Measurements from ENCODE around the gene ANKRD10.
"Not testable (repeated sequence)": the region's sequence is repeated elsewhere in the genome, so short reads cannot be mapped to it uniquely, and the experiment has no call there.

Gene ANKRD10

GRCh38 chr13:110860983-110861382 is 53.9 kb downstream of the ANKRD10 start:
- no peak for FAIRE-seq

- no peak for FAIRE-seq
These were observed 57.7 kb downstream of the ANKRD10 start for GRCh38 chr13:110856942-110857835.

DNA sequence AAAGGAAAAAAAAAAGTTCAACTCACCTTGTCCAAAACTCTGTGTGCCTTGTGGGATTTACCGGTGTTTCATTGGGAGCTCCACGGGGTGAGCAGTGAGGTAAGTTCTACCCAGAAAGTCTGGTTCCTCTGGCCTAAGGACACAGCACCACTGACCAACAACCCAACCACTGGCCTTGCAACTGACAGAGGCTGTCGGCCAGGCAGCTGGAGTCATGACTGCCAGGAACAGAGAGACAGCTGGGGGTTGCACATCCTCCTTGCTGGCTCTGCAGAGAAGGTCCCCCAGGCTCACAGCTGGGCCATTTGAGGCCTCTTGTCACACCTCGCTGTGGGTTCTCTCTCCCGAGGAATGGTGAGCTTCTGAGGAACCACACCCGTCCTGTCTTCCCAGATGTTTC is 59.5 kb downstream of the ANKRD10 start:
- FAIRE-seq = no peak

DNA sequence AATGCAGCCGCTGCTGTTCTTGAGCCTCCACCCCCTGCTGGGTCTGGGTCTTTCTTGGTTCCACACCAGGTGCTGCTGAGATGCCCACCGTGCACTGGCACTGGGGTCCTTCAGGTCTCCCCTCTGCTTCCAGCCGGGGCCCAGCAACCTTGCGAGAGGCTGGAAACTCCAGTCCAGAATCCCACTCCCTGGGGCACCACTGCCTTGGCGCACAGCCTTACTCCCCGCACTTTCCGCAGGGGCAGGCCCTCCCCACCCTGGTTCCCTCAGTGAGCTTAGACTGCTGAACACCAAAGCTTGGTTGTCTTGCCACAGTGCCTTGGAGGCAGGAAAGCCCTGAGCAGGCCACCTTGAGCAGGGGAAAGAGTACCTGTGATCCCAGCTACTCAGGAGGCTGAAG is 60.0 kb downstream of the ANKRD10 start:
- FAIRE-seq = no peak

DNA sequence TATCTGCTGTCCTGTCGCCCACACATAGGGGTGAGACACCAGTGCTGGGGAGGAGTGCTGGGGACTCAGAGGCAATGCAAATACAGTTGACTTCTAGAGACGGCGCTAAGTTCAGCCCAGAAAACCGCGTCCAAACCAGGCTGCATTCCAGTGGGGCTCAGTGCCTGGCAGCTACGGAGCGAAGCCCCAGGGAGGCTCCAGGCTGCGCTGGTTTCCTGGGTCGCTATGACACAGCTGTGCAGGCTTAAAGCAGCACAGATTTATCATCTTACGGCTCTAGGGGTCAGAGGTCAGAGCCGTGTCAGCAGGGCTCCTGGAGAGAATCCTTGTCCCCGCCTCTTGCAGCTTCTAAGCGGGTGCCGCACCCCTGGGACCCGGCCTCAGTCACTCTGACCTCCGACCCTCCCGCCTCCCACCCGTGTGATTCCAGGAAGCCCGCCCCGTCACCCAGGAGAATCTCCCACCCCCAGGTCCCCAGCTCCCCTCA is 61.6 kb downstream of the ANKRD10 start:
- FAIRE-seq = no peak

- FAIRE-seq = no peak
These were observed 64.0 kb downstream of the ANKRD10 start for GRCh38 chr13:110850840-110851239.

- no peak for FAIRE-seq
These were observed 64.9 kb downstream of the ANKRD10 start for GRCh38 chr13:110850006-110850405.

- FAIRE-seq = peak; percentile 9
These were observed 69.3 kb downstream of the ANKRD10 start for GRCh38 chr13:110845520-110845919.

DNA sequence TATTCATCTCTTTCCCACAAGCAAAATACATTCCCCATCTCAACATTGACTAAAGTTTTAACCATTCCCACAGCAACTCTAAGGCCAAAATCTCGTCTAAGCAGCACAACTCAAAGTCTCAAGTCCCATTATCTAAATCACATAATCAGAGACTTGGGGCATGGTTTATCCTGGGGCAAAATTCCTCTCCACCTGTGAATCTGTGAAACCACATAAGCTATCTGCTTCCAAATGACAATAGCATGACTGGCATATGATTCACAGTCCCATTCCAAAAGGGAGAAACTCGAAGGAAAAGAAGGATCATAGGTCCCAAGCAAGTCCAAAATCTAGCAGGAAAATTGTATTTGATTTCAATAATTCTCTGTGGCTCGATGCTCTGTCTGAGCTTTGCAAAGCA is 73.0 kb downstream of the ANKRD10 start:
- no peak for FAIRE-seq

DNA sequence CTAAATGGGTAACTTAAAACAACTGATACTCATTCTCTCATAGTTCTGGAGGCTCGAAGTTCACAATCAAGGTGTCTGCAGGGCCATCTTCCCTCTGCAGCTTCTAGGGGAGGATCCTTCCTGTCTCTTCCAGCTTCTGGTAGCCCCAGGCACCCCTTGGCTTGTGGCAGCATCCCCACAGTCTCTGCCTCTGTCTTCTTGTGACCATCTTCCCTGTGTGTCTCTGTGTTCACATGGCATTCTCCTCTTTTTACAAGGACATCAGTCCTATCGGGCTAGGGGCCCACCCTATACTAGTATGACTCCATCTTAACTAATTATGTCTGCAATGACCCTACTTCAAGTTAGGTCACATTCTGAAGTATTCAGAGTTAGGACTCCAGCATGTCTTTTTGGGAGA is 73.5 kb downstream of the ANKRD10 start:
- FAIRE-seq = no peak

- FAIRE-seq = no peak
These were observed 75.9 kb downstream of the ANKRD10 start for GRCh38 chr13:110838867-110839538.

DNA sequence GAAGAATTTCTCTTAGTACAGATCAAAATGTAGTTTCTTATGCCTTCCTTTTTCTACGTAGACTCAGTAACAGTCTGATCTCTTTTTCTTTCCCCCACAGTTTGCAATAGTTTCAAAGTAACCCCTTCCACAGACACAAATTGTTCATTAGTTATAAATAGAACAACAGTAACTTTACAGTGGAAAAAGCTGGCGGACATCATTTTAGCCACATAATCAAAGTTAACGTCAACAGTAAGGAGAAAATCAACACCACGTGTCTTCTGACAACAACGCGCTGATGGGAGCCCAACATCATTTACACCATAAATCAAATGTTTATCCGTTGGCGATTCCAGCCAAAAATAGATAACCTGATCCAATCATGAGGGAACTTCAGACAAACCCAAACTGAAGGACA is 76.8 kb downstream of the ANKRD10 start:
- no peak for FAIRE-seq

GRCh38 chr13:110837397-110838061 is 77.3 kb downstream of the ANKRD10 start:
- not testable (repeated sequence) for FAIRE-seq

DNA sequence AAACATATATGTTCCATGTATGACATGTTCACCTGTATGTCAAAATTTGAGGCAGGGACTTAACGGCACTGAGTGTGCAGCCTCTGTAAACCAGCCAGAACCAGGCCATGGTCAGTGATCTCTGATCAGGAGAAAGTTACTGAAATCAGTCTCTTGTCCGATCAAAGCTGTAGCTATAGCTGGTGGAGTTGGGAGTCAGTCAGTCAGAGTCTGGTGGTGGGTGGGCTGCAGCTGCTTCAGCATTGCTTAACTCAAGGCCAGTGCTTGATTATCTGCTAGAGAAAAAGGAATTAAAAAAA is 78.3 kb downstream of the ANKRD10 start:
- FAIRE-seq = no peak

DNA sequence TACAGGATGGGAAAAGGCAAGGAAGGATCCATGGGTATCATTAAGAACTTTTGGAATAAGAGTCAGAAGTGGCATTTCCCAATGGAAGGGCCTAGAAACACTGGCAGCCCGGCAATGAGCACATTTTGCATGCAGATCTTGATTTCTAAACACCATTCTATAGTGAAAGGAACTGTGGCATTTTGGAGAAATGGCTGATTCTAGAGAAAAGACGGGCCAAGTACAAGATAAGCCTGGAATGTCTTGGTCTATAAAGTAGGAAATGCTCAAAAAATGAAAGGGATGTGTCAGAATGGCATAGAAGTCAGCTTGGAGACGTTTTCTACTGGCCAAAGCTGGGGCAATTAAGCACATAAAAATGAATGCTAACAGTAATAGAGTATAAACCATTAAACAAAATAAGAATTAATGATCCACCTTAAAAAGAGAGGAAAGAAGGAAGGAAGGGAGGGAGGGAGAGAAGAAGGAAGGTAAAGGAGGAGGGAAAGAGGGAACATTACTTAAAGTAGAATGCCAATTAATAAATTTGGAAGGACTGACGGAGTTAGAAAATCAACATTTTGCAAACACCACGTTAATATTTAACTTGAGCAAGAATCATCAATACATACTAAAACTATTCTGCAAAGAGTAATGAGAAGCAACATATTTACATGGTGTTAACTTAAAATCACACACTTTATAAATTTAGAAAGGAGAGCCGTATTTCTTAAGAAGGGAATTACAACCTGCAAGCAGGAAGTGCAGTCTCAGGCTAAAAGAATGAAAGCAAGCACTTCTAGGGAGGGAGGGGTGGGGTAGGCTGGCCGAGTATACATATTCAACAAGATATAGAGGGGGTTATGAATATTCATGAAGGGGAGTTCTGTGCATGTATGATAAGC is 78.9 kb downstream of the ANKRD10 start:
- no peak for FAIRE-seq

- no peak for FAIRE-seq
These were observed 80.3 kb downstream of the ANKRD10 start for GRCh38 chr13:110834572-110834971.

- no peak for FAIRE-seq
These were observed 82.3 kb downstream of the ANKRD10 start for GRCh38 chr13:110832531-110832930.

GRCh38 chr13:110832205-110832479 is 82.7 kb downstream of the ANKRD10 start:
- FAIRE-seq = no peak

GRCh38 chr13:110831437-110832204 is 83.2 kb downstream of the ANKRD10 start:
- no peak for FAIRE-seq

GRCh38 chr13:110830800-110831371 is 84.0 kb downstream of the ANKRD10 start:
- no peak for FAIRE-seq

GRCh38 chr13:110830331-110830730 is 84.5 kb downstream of the ANKRD10 start:
- FAIRE-seq = no peak

GRCh38 chr13:110829486-110829885 is 85.4 kb downstream of the ANKRD10 start:
- FAIRE-seq = no peak
